ENCODE results near the gene TNFRSF14.

Gene TNFRSF14

GRCh38 chr1:2596530-2597333 lies 40.6 kb downstream of the TNFRSF14 start:
- TF ChIP-seq GATA3 (IDR thresholded peaks at IDR 0.05; ENCODE audit: low read depth, low read length), result no peak
- no peak for TF ChIP-seq GATA2 (IDR thresholded peaks at IDR 0.05; ENCODE audit: low read depth, low read length)

- TF ChIP-seq GATA2 (IDR thresholded peaks at IDR 0.05; ENCODE audit: low read depth, low read length) (no peak), GATA3 (IDR thresholded peaks at IDR 0.05; ENCODE audit: low read depth, low read length) (no peak)
Observed at GRCh38 chr1:2597441-2598328, 41.5 kb downstream of the TNFRSF14 start.

DNA sequence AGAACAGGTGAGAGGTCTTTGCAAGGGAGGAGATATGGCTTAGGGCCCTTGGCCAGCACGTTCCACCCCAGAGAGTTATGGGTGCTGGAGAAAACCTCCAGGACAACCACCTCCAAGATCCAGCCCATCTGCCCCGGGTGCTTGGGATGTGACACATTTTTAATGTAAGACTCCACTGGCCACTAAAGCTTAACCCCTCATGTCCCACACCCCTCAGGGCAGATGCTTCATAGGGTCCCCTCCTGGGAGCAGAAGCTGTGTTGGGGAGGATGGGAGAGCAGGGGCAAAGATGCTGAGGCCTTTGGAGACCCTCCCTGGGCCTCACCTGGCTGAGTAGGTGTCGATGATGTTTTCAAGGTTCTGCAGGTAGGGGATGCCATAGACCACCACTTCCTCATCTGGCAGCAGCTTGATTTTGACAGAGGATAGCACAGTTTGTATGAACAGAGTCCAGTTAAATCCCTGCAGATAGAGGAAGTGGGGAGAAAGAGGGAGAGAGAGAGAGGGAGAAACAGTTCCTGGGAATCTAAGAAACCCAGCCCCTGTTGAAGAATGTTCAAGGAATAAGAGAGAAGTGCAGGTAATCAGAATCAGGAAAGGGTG lies 42.3 kb downstream of the TNFRSF14 start:
- TF ChIP-seq GATA3 (IDR thresholded peaks at IDR 0.05; ENCODE audit: low read depth, low read length) (no peak), GATA2 (IDR thresholded peaks at IDR 0.05; ENCODE audit: low read depth, low read length) (no peak)

DNA sequence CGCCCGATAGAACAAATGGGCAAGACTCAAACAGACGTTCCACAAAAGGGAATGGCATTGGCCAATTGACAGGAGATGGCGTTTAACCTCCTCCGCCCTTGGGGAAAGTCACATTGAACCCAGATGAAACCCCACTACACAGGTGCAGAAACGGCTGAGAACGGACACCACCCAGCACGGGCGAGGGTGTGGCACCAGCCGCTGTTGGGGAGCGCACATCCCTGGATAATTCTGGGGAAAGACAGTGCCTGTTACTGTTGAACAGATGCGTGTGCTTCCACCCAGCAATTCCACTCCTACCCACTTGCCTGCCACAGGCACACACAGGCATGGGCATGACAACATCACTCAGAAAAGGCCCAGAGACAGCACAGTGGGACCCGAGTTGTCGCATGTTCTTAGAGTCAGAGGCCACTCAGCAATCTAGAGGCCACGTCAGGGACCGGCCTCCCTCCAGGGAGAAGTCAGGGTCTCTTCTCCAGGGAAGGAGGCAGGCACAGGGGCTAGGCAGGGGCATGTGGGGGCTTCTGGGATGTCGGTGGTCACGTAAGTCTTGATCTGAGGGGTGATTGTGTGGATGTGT lies 45.6 kb downstream of the TNFRSF14 start:
- no peak for TF ChIP-seq GATA2 (IDR thresholded peaks at IDR 0.05; ENCODE audit: low read depth, low read length)
- no peak for TF ChIP-seq GATA3 (IDR thresholded peaks at IDR 0.05; ENCODE audit: low read depth, low read length)

DNA sequence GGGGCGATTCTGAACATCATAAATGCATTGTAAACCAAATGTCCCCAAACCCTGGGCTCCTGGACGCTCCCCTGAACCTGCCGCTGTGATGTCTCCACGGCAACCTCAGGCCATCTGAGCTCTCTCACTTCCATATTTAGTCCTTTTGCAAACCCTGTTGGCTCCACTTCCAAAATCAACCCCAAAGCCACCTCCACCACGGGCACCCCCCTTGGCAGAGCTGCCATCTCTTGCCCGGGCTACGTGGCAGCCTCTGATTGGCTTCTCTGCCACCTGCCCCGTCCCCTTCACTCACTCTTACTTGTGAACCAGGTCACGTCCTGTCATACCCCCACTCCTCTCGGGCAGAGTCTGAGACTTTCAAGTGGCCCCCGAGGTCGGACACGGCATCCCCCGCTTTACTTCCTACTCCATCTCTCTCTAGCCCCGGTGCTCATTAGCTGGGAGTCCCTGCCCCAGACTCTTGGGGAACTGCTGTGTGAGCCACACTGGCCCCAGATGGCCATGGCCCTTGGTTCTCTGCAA lies 46.2 kb downstream of the TNFRSF14 start:
- TF ChIP-seq GATA3 (IDR thresholded peaks at IDR 0.05; ENCODE audit: low read depth, low read length), result no peak
- no peak for TF ChIP-seq GATA2 (IDR thresholded peaks at IDR 0.05; ENCODE audit: low read depth, low read length)

DNA sequence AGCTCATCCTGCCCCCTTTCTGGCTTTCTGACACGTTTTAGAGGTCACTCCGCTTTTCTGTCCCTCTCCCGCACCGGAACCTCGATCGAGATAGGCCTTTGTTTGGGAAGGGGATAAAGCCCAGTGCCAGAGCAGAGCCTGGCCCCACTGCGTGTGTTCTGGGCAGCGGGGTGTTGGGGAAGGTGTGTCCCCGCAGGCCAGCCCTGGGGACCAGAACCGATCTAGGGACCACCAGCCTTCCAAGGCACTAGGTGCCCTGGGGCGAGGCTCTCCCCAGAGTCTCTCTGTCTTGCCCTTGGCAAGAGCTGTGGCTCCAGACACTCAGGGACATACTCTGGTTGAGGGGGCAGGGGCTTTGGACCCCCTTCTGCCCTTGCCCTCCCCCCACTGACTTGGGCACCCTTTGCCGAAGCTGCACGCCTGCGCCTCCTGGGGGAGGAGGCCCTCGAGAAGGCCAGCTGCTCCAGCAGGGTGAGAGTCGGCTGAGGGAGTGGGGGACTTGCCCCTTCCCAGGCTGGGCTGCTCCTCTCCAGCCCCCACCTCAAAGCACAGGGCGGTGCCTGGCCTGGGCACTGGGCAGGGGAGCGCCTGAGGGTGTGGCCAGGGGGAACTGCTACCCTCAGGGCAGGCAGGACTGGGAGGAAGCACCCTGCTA lies 46.8 kb downstream of the TNFRSF14 start:
- TF ChIP-seq GATA3 (IDR thresholded peaks at IDR 0.05; ENCODE audit: low read depth, low read length) (no peak), GATA2 (IDR thresholded peaks at IDR 0.05; ENCODE audit: low read depth, low read length) (no peak)

DNA sequence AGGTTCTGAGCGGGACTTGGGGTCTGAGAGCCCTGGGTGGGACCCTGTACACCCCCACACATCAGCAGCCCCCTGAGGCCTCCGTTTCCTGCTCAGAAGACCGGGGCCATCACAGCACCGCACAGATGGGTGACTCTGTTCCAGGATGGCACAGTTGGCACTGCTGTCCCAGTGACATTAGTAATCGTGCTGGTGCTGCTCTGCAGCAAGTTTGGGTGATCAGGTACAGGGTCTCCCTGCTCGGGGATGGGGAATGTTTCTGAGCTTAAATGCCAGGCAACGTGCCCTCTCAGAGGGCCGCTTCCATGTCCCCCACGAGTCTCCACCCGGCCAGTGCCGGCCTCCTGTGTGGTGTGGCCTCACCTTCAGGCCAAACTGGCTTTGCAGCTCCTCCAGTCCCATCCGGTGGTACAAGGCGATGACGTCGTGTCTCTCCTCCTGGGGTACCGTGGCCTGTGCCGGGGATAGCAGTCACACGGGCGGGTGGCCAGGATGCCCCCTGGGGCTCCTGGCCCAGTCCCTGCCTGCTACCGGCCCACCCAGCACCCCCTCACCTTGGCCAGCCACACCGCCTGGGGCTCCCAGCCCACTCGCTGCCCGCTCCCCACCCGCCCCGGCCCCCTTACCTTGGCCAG lies 47.5 kb downstream of the TNFRSF14 start:
- no peak for TF ChIP-seq GATA3 (IDR thresholded peaks at IDR 0.05; ENCODE audit: low read depth, low read length)
- TF ChIP-seq GATA2 (IDR thresholded peaks at IDR 0.05; ENCODE audit: low read depth, low read length), result no peak

- TF ChIP-seq GATA3 (IDR thresholded peaks at IDR 0.05; ENCODE audit: low read depth, low read length), result no peak
- no peak for TF ChIP-seq GATA2 (IDR thresholded peaks at IDR 0.05; ENCODE audit: low read depth, low read length)
Observed at GRCh38 chr1:2604156-2604843, 48.1 kb downstream of the TNFRSF14 start.

GRCh38 chr1:2604844-2605508 lies 48.8 kb downstream of the TNFRSF14 start:
- no peak for TF ChIP-seq GATA2 (IDR thresholded peaks at IDR 0.05; ENCODE audit: low read depth, low read length)
- no peak for TF ChIP-seq GATA3 (IDR thresholded peaks at IDR 0.05; ENCODE audit: low read depth, low read length)

GRCh38 chr1:2605509-2606395 lies 49.6 kb downstream of the TNFRSF14 start:
- no peak for TF ChIP-seq GATA3 (IDR thresholded peaks at IDR 0.05; ENCODE audit: low read depth, low read length)
- no peak for TF ChIP-seq GATA2 (IDR thresholded peaks at IDR 0.05; ENCODE audit: low read depth, low read length)

- TF ChIP-seq GATA3 (IDR thresholded peaks at IDR 0.05; ENCODE audit: low read depth, low read length), result no peak
- no peak for TF ChIP-seq GATA2 (IDR thresholded peaks at IDR 0.05; ENCODE audit: low read depth, low read length)
Observed at GRCh38 chr1:2606396-2606880, 50.3 kb downstream of the TNFRSF14 start.
